Measurements from ENCODE around the gene MT1H. TPM values are rescaled to one million over a fixed set of nuclear protein-coding genes. Genes with fewer than 3 reads are reported as not detected.
"Not testable (repeated sequence)": the region's sequence is repeated elsewhere in the genome, so short reads cannot be mapped to it uniquely, and the experiment has no call there.

The MT1H gene
- total RNA-seq, 1 donor = not detected

DNA sequence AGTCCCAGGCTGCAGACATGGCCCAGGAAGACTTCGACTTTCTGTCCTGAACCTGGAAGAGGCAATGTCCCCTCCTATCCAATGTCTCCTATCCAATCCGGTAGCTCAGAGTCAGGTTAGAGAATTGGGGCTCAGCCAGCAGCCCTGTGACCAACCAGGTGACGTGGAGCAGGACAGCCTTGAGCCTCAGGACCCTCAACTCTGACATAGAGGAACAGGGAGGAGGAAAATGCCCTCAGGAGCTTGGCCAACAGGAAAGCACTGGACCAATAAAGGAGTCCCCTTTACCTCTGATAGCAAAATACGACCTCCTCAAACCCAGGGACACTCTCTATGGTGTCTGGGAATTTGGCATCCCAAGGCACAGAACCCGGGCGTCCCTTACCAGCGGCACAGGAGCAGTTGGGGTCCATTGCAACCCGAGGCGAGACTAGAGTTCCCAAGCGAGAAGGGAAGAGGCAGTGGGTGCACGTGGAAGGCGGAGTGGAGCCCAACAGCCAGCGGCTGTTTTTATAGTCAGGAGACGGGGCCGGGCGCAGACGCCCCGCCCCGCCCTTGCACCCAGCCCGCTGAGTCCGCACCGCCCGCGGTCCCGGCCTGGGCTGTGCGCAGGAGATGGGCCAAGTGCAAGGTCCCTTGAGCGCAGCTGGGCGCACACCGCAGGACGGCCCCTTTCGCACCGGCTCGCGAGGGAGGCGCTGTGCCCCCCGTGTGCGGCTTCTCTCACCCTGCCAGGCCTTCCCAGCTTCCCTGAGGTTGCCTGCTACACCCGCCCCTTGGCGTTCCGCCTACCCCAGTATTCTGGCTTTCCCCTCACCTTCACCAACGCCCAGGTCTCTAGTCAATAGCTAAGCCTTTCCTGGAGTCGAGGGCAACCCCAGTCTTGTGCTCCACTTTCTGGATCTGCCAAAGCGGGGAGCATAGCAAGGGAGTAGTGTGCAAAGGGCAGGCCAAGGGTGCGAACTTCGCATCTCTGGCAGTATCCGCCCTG, 1.7 kb upstream of the MT1H start, which contains the start of gene MT1G:
Gene MT1G (minus strand): TSS at position 485 of the 991 bp plus-strand sequence. CDS start 72 bp downstream, at position 413.
- no peaks in the 10 kb centered on the region for H3K9me3 ChIP-seq (ENCODE audit: low read depth, low read length)
- H3K4me3 ChIP-seq (ENCODE audit: low read length) = no peak within 1 kb of the TSS
- peaks cover 93% of the 10 kb centered on the region for H3K27me3 ChIP-seq (ENCODE audit: insufficient read depth, low read length)
- no peaks in the 10 kb centered on the region for H3K4me1 ChIP-seq (ENCODE audit: insufficient read depth, low read length)

DNA sequence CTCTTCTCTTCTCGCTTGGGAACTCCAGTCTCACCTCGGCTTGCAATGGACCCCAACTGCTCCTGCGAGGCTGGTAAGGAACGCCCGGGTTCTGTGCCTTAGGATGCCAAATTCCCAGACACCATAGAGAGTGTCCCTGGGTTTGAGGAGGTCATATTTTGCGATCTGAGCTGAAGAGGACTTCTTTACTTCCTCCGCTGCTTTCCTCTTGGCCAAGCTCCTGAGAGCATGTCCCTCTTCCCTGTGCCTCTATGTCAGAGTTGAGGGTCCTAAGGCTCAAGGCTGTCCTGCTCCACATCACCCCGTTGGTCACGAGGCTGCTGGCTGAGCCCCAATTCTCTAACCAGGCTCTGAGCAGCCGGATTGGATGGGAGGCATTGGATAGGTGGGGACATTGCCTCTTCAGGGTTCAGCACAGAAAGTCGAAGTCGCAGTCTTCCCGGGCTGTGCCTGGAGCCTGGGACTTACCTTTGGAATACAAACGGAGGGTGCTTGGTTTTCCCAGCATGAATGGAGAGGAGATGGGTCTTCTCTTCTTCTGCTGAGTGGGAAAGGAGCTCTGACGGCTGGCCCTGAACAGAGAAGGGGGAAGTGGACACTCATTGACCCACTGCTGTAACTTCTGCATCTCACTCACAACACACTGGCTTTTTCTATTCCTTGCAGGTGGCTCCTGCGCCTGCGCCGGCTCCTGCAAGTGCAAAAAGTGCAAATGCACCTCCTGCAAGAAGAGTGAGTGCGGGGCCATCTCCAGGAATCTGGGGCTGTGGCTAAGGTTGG, 416 bp downstream of the MT1H start:
- no peaks in the 10 kb centered on the region for H3K4me1 ChIP-seq (ENCODE audit: insufficient read depth, low read length)
- H3K4me3 ChIP-seq (ENCODE audit: low read length) = no peak overlapping the region
- H3K9me3 ChIP-seq (ENCODE audit: low read depth, low read length) = no peaks in the 10 kb centered on the region
- peaks cover 86% of the 10 kb centered on the region for H3K27me3 ChIP-seq (ENCODE audit: insufficient read depth, low read length)

DNA sequence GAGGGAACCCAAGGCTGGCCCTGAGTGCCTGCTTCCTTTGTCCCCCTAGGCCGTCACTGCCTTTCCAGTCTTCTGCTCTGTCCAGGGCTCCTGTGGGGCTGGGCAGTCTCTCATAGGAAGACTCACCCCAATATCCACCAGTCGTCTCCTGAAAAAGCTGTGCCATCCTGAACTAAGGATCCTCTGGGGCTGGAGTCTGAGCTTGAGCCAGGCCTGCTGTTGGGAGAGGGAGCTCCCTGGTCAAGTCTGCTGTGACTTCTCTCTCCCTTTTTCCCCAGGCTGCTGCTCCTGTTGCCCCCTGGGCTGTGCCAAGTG, 963 bp downstream of the MT1H start:
- no peaks in the 10 kb centered on the region for H3K4me1 ChIP-seq (ENCODE audit: insufficient read depth, low read length)
- H3K9me3 ChIP-seq (ENCODE audit: low read depth, low read length) = no peaks in the 10 kb centered on the region
- H3K27me3 ChIP-seq (ENCODE audit: insufficient read depth, low read length) = peaks cover 88% of the 10 kb centered on the region
- no peak overlapping the region for H3K4me3 ChIP-seq (ENCODE audit: low read length)

DNA sequence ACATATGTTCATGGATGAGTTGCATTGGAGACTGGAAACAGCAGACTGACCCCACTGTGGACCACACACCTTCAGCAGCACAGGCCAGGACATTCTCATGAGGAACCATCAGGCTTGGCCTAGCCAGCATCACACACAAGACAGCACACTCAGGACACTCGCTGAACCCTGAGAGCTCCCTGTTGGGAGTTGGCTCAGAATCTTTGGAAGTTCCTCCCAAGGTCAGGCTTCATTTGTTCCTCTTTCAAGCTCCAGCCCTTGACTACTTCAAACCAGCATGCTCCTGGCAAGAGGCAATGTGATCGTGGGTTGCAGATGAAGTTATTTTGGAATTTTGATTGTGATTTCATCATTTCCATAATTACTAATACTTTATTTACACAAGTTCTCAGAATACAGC, 2.1 kb downstream of the MT1H start:
- not testable (repeated sequence) for H3K4me1 ChIP-seq (ENCODE audit: insufficient read depth, low read length); H3K4me3 ChIP-seq (ENCODE audit: low read length); H3K9me3 ChIP-seq (ENCODE audit: low read depth, low read length)
- peaks cover 81% of the 10 kb centered on the region for H3K27me3 ChIP-seq (ENCODE audit: insufficient read depth, low read length)

DNA sequence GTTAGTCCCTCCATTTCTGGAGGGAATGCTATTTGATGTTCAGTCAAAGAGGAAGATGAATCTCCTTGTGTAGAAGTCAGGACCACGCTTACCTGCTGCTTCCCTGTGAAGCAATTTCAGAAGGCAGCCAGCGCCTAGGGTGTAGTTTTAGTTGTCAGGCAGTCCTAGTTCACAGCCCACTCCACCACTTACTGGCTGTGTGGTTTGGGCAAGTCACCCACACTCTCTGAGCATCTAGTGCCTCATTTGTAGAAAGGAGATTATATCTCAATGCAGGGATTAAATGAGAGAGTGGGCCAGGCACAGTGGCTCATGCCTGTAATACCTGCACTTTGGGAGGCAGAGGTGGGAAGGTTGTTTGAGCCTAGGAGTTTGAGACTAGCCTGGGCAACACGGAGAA, 2.6 kb downstream of the MT1H start:
- H3K4me3 ChIP-seq (ENCODE audit: low read length); H3K4me1 ChIP-seq (ENCODE audit: insufficient read depth, low read length); H3K9me3 ChIP-seq (ENCODE audit: low read depth, low read length): not testable (repeated sequence)
- peaks cover 76% of the 10 kb centered on the region for H3K27me3 ChIP-seq (ENCODE audit: insufficient read depth, low read length)

DNA sequence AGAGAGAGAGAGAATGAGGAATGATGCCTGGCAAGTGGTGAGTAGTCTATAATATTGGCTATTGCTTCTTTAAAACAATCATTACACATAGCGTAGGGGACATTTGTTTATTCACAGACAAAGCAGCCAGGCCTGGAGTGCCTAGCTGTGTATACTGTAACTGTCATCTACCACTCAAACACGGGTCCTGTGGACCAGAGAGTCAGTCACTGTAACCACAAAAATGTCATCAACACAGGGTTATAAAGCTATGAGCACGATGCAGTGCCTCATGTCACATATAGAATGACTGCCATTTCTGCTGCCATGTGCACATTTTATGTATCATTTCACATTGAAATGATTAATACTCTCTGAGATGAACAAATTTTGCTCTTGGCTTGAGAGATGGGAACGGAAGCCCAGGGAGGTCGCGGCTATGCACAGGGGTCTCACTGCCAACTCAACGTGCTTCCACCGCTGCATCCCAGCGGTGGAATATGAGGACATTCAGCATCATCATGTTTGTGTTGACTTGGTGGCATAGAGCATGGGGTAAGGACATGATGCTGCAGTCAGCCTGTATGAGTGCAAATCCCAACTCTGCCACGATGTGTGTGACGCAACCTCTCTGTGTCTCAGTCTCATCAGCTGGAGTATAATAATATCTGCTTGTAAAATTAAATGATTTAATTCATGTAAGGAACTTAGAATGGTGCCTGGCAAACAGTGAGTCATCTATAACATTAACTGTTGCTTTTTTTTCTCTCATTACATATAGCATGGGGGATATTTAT, 3.3 kb downstream of the MT1H start:
- Histone ChIP-seq H3K9me3 (ENCODE audit: low read depth, low read length) (no peaks in the 10 kb centered on the region), H3K27me3 (ENCODE audit: insufficient read depth, low read length) (peaks cover 69% of the 10 kb centered on the region), H3K4me1 (ENCODE audit: insufficient read depth, low read length) (no peaks in the 10 kb centered on the region), H3K4me3 (ENCODE audit: low read length) (no peak overlapping the region)

DNA sequence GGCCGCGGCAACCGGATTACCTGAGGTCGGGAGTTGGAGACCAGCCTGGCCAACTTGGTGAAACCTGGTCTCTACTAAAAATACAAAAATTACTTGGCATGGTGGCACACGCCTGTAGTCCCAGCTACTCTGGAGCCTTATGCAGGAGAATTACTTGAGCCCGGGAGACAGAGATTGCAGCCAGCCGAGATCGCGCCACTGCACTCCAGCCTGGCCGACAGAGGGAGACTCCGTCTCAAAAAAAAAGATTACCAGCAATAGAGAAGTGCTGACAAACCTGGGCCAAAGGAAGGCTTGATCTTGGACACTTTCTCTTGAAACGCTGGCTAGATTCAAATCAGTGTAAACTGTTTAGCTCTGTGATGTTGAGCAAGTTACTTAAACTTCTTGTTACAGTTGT, 4.3 kb downstream of the MT1H start:
- no peaks in the 10 kb centered on the region for H3K9me3 ChIP-seq (ENCODE audit: low read depth, low read length)
- H3K27me3 ChIP-seq (ENCODE audit: insufficient read depth, low read length) = peaks cover 59% of the 10 kb centered on the region
- H3K4me3 ChIP-seq (ENCODE audit: low read length) = no peak overlapping the region
- H3K4me1 ChIP-seq (ENCODE audit: insufficient read depth, low read length) = no peaks in the 10 kb centered on the region

DNA sequence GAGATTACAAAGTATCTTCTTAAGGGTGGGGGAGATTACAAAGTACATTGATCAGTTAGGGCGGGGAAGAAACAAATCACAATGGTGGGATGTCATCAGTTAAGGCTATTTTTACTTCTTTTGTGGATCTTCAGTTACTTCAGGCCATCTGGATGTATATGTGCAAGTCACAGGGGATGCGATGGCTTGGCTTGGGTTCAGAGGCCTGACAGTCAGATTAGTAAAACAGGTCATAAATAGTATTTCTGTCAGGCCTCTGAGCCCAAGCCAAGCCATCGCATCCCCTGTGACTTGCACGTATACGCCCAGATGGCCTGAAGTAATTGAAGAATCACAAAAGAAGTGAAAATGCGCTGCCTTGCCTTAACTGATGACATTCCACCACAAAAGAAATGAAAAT, 5.0 kb downstream of the MT1H start:
- peaks cover 52% of the 10 kb centered on the region for H3K27me3 ChIP-seq (ENCODE audit: insufficient read depth, low read length)
- not testable (repeated sequence) for H3K4me3 ChIP-seq (ENCODE audit: low read length); H3K9me3 ChIP-seq (ENCODE audit: low read depth, low read length); H3K4me1 ChIP-seq (ENCODE audit: insufficient read depth, low read length)

DNA sequence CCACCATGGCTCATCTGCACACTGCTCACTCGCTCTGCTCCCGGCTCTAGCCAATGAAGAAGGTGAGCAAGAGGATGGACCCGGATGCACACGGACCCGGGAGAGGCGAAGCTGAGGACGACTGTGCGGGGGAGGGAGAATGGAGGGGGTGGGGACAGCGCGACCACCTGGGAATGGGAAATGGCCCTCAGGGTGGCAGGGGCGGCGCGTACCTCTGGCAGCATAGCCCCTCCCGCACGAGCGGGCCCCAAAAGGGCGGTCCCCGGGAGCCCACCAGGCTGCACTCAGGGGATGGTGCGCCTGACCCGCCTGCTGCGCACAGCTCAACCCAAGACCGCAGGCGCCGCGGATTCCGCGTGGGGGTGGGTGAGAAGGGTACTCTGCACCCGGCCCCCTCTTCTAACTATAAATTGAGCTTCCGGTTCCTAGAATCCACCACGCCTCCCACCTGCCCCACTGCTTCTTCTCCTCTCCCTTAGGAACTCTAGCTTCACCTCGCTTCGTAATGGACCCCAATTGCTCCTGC, 6.1 kb downstream of the MT1H start:
- H3K27me3 ChIP-seq (ENCODE audit: insufficient read depth, low read length) = peaks cover 41% of the 10 kb centered on the region
- H3K4me1 ChIP-seq (ENCODE audit: insufficient read depth, low read length) = no peaks in the 10 kb centered on the region
- H3K4me3 ChIP-seq (ENCODE audit: low read length) = no peak overlapping the region
- no peaks in the 10 kb centered on the region for H3K9me3 ChIP-seq (ENCODE audit: low read depth, low read length)

DNA sequence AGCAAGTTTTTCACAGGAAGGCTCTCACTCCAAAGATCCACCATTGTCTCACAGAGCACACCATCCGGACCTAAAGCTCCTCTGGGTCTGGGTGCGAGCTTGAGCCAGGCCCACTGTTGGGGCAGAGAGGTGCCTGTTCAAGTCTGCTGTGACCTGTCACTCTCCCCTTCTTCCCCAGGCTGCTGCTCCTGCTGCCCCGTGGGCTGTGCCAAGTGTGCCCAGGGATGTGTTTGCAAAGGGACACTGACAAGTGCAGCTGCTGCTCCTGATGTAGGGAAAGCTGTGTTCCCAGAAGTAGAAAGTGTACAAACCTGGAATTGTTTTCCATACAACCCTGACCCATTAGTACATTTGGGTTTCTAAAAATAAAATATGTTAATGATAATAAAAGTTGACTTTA, 7.9 kb downstream of the MT1H start:
- Histone ChIP-seq H3K9me3 (ENCODE audit: low read depth, low read length) (no peaks in the 10 kb centered on the region), H3K4me3 (ENCODE audit: low read length) (no peak overlapping the region), H3K27me3 (ENCODE audit: insufficient read depth, low read length) (peaks cover 25% of the 10 kb centered on the region), H3K4me1 (ENCODE audit: insufficient read depth, low read length) (peaks cover 8% of the 10 kb centered on the region)

DNA sequence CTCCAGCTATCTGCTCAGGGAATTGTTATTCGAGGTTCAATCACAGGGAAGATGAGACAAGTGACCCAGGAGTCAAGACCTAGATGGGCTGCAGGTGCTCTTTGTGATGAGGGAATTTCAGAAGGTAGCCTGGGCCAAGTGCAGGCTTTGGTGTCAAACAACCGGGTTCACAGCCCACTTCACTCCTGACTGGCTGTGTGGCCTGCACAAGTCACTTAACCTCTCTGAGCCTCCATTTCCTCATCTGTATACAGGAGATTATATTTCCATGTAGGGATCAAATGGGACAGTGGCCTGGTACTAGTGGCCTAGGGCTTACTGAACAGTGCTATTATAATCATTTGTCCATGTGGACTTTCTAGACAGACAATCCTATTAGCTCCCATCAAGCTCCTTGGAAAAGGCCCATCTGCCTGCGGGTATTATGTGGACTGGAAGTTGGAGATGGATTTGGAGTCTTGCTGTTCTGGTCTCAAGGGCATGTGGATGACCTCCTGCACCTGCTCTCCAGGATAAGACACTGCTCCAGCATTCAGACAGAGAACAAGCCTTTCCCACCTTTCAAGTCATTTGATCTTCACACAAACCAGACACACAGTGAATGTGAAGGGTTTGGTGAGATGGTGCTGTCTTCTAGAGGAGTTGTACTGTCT, 9.6 kb downstream of the MT1H start:
- Histone ChIP-seq H3K27me3 (ENCODE audit: insufficient read depth, low read length) (peaks cover 9% of the 10 kb centered on the region), H3K4me3 (ENCODE audit: low read length) (no peak overlapping the region), H3K9me3 (ENCODE audit: low read depth, low read length) (no peaks in the 10 kb centered on the region), H3K4me1 (ENCODE audit: insufficient read depth, low read length) (peaks cover 22% of the 10 kb centered on the region)

DNA sequence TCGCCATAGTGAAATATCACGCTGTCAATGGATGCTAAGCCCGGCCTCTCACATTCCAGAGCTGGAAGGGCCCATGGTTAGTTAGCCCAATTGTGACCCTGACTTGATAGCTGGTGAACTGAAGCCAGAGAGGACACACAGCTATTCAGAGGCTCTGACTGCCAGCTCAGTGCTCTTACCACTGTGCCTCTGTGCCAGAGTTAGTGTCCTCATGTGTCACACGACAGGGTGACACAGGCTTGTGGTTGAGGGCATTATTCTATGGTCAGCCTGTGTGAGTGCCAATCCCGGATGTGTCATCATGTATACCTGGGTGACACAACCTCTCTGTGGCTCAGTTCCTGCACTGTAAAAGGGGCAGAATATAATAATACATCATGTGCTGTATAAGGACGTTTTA, 10.2 kb downstream of the MT1H start:
- H3K4me3 ChIP-seq (ENCODE audit: low read length) = no peak overlapping the region
- H3K27me3 ChIP-seq (ENCODE audit: insufficient read depth, low read length) = peaks cover 9% of the 10 kb centered on the region
- no peaks in the 10 kb centered on the region for H3K9me3 ChIP-seq (ENCODE audit: low read depth, low read length)
- peaks cover 22% of the 10 kb centered on the region for H3K4me1 ChIP-seq (ENCODE audit: insufficient read depth, low read length)

DNA sequence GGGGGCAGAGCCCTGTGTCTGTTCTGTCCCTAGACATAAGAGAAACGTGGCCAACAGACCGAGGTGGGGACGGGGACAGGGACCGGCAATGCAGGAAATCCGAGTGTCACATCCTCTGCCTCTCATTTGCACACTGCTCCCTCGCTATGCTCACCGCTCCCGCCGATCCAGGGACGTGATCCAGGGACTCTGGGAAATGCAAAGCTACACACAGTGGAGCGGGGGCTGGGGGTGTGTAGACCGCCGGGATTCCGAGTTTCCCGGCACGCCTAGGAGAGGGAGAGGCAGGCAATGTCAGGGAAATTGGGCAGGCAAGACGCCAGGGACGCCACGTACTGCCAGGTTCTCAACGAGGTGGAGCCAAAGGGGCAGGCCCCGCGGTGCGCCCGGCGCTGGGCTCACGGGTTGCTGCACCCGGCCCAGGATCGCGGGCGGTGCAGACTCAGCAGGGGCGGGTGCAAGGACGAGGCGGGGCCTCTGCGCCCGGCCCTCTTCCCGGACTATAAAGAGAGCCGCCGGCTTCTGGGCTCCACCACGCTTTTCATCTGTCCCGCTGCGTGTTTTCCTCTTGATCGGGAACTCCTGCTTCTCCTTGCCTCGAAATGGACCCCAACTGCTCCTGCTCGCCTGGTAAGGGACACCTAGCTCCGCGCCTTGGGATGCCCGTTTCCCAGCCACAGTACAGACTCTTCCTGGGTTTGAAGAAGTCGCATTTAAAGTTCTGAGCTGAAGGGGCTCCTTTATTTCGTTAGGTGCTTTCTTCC, 12.5 kb downstream of the MT1H start, which contains the start of gene MT1X:
Gene MT1X (plus strand): TSS at position 532 of the 764 bp plus-strand sequence. CDS start 71 bp downstream, at position 603.
- peak within 1 kb of the TSS; percentile 61 for H3K4me3 ChIP-seq (ENCODE audit: low read length)
- H3K4me1 ChIP-seq (ENCODE audit: insufficient read depth, low read length) = peaks cover 22% of the 10 kb centered on the region
- H3K9me3 ChIP-seq (ENCODE audit: low read depth, low read length) = no peaks in the 10 kb centered on the region
- H3K27me3 ChIP-seq (ENCODE audit: insufficient read depth, low read length) = no peaks in the 10 kb centered on the region
